Astrocyte (in vitro differentiated cells and primary cell): ENCODE data around the gene DAP3. TPM values are rescaled to one million over a fixed set of nuclear protein-coding genes. Genes with fewer than 3 reads are reported as not detected.

Experiments
- DNase-seq: peaks from one replicate; pipeline ENCODE4 v3.0.0-alpha.2; 2010; ENCODE audit warnings: low read depth
- FAIRE-seq: peaks from 2 replicates; lab custom pipeline; 2011; peaks lifted over from hg19 to GRCh38; lab: Jason Lieb, UNC
- H2AFZ ChIP-seq: 2 replicates; pipeline ENCODE4 v1.6.0; 2012; ENCODE audit warnings: low read depth, low read length, inconsistent platforms
- H3K27ac ChIP-seq: 2 replicates; pipeline ENCODE4 v1.5.1; 2011; ENCODE audit warnings: low read depth, low read length, inconsistent platforms
- H3K27me3 ChIP-seq: 2 replicates; pipeline ENCODE4 v1.6.0; 2011; ENCODE audit warnings: low read length, inconsistent platforms; ENCODE audit not compliant: insufficient read depth
- H3K36me3 ChIP-seq: 2 replicates; pipeline ENCODE4 v1.5.1; 2011; ENCODE audit warnings: low read length, inconsistent platforms; ENCODE audit not compliant: insufficient read depth
- H3K4me1 ChIP-seq: 2 replicates; pipeline ENCODE4 v1.5.1; 2011; ENCODE audit warnings: low read length, inconsistent platforms; ENCODE audit not compliant: insufficient read depth
- H3K4me2 ChIP-seq: 2 replicates; pipeline ENCODE4 v1.6.0; 2012; ENCODE audit warnings: low read length, inconsistent platforms
- H3K4me3 ChIP-seq: 2 replicates; pipeline ENCODE4 v1.5.1; 2011; ENCODE audit warnings: low read depth, mild to moderate bottlenecking, low read length, inconsistent platforms; ENCODE audit not compliant: insufficient read depth
- H3K79me2 ChIP-seq: 2 replicates; pipeline ENCODE4 v1.6.0; 2012; ENCODE audit warnings: mild to moderate bottlenecking, low read length, inconsistent platforms; ENCODE audit not compliant: insufficient read depth
- H3K9ac ChIP-seq: 2 replicates; pipeline ENCODE4 v1.6.0; 2012; ENCODE audit warnings: mild to moderate bottlenecking, low read length, inconsistent platforms
- H3K9me3 ChIP-seq: 2 replicates; pipeline ENCODE4 v1.5.1; 2012; ENCODE audit warnings: low read depth, mild to moderate bottlenecking, low read length, inconsistent platforms; ENCODE audit not compliant: insufficient read depth
- H4K20me1 ChIP-seq: 2 replicates; pipeline ENCODE4 v1.6.0; 2012; ENCODE audit warnings: low read length, inconsistent platforms; ENCODE audit not compliant: insufficient read depth
- H3K27ac Mint-ChIP-seq: one replicate; pipeline ENCODE4 v1.8.0; 2021; ENCODE audit warnings: mild to moderate bottlenecking, mixed read lengths; ENCODE audit not compliant: unreplicated experiment
- H3K27me3 Mint-ChIP-seq: one replicate; pipeline ENCODE4 v1.8.0; 2021; ENCODE audit warnings: low read depth, mixed read lengths; ENCODE audit not compliant: unreplicated experiment
- H3K36me3 Mint-ChIP-seq: one replicate; pipeline ENCODE4 v1.8.0; 2021; ENCODE audit warnings: low read depth, mixed read lengths; ENCODE audit not compliant: unreplicated experiment
- H3K4me1 Mint-ChIP-seq: one replicate; pipeline ENCODE4 v1.8.0; 2021; ENCODE audit warnings: low read depth, mixed read lengths; ENCODE audit not compliant: unreplicated experiment
- H3K4me3 Mint-ChIP-seq: one replicate; pipeline ENCODE4 v1.8.0; 2021; ENCODE audit warnings: mild to moderate bottlenecking, moderate library complexity, mixed read lengths; ENCODE audit not compliant: unreplicated experiment
- H3K9me3 Mint-ChIP-seq: one replicate; pipeline ENCODE4 v1.8.0; 2021; ENCODE audit warnings: mild to moderate bottlenecking, mixed read lengths; ENCODE audit not compliant: unreplicated experiment
- CTCF ChIP-seq: IDR thresholded peaks from 2 replicates; pipeline ENCODE4 v1.5.1; 2011; ENCODE audit warnings: low read depth, mild to moderate bottlenecking, inconsistent platforms, low read length, moderate library complexity; ENCODE audit not compliant: insufficient read depth
- EZH2 ChIP-seq: IDR thresholded peaks from 2 replicates; pipeline ENCODE4 v1.6.1; 2012; ENCODE audit warnings: mild to moderate bottlenecking, low read length, inconsistent platforms; ENCODE audit not compliant: insufficient read depth
- total RNA-seq: library from RNA; stranded (reverse); gene quantifications from 2 replicates; pipeline ENCODE4 v1.2.1, GENCODE V29; 2021

DAP3 gene
- total RNA-seq, 1 donor from 2014 or later: 108 TPM

GRCh38 chr1:155650231-155650757 lies 38.6 kb upstream of the DAP3 start:
- Mint-ChIP-seq H3K9me3 (peaks cover 4% of the 10 kb centered on the region), H3K27me3 (peaks cover 2% of the 10 kb centered on the region), H3K36me3 (no peaks in the 10 kb centered on the region), H3K27ac (no peak overlapping the region), H3K4me1 (peaks cover 19% of the 10 kb centered on the region), H3K4me3 (no peak overlapping the region)
- Histone ChIP-seq H3K4me1 (peaks cover 35% of the 10 kb centered on the region), H2AFZ (no peak overlapping the region), H3K27me3 (no peaks in the 10 kb centered on the region), H3K27ac (no peak overlapping the region), H3K36me3 (no peaks in the 10 kb centered on the region), H3K9me3 (no peaks in the 10 kb centered on the region), H3K4me3 (no peak overlapping the region), H4K20me1 (no peaks in the 10 kb centered on the region), H3K79me2 (peaks cover 6% of the 10 kb centered on the region), H3K9ac (no peak overlapping the region), H3K4me2 (no peak overlapping the region)
- DNase-seq (no peak), FAIRE-seq (no peak)
- TF ChIP-seq EZH2 (no peak), CTCF (no peak)

GRCh38 chr1:155651861-155652661 lies 36.8 kb upstream of the DAP3 start:
- peak overlapping the region; percentile 81 for H3K4me2 ChIP-seq
- no peak overlapping the region for H2AFZ ChIP-seq
- FAIRE-seq: no peak
- no peak overlapping the region for H3K4me3 Mint-ChIP-seq
- H4K20me1 ChIP-seq: no peaks in the 10 kb centered on the region
- H3K9me3 Mint-ChIP-seq: no peaks in the 10 kb centered on the region
- H3K27me3 Mint-ChIP-seq: peaks cover 2% of the 10 kb centered on the region
- no peak overlapping the region for H3K4me3 ChIP-seq
- H3K27me3 ChIP-seq: no peaks in the 10 kb centered on the region
- H3K4me1 Mint-ChIP-seq: peaks cover 15% of the 10 kb centered on the region
- TF ChIP-seq EZH2 (no peak), CTCF (peak; percentile 2)
- no peaks in the 10 kb centered on the region for H3K9me3 ChIP-seq
- H3K9ac ChIP-seq: no peak overlapping the region
- H3K36me3 ChIP-seq: no peaks in the 10 kb centered on the region
- peaks cover 4% of the 10 kb centered on the region for H3K36me3 Mint-ChIP-seq
- DNase-seq: no peak
- peak overlapping the region; percentile 2 for H3K27ac Mint-ChIP-seq
- H3K79me2 ChIP-seq: peaks cover 3% of the 10 kb centered on the region
- peaks cover 19% of the 10 kb centered on the region for H3K4me1 ChIP-seq
- H3K27ac ChIP-seq: no peak overlapping the region

- Histone ChIP-seq H3K79me2 (no peaks in the 10 kb centered on the region), H3K4me1 (peaks cover 16% of the 10 kb centered on the region), H3K36me3 (no peaks in the 10 kb centered on the region), H3K4me3 (no peak overlapping the region), H3K27me3 (no peaks in the 10 kb centered on the region), H3K27ac (no peak overlapping the region), H4K20me1 (no peaks in the 10 kb centered on the region), H3K9me3 (no peaks in the 10 kb centered on the region), H2AFZ (no peak overlapping the region), H3K4me2 (no peak overlapping the region), H3K9ac (no peak overlapping the region)
- TF ChIP-seq EZH2: no peak
- no peak for TF ChIP-seq CTCF
- Mint-ChIP-seq H3K27me3 (peaks cover 2% of the 10 kb centered on the region), H3K36me3 (peaks cover 7% of the 10 kb centered on the region), H3K27ac (no peak overlapping the region), H3K4me3 (no peak overlapping the region), H3K9me3 (no peaks in the 10 kb centered on the region), H3K4me1 (peaks cover 15% of the 10 kb centered on the region)
- DNase-seq (no peak), FAIRE-seq (no peak)
Measured at GRCh38 chr1:155652951-155653350, 35.9 kb upstream of the DAP3 start.
